GM23248 (cell line): Measurements from ENCODE around the gene ORMDL3. TPM values are rescaled to one million over a fixed set of nuclear protein-coding genes. Genes with fewer than 3 reads are reported as not detected.
"Not testable (repeated sequence)": the region's sequence is repeated elsewhere in the genome, so short reads cannot be mapped to it uniquely, and the experiment has no call there.

Experiments used
- DNase-seq: peaks from one replicate; pipeline ENCODE4 v3.0.0-alpha.2; 2015
- H2AFZ ChIP-seq: fragments of 200-600 bp; sonication (generic); 2 replicates; pipeline ENCODE4 v1.6.1; 2016; ENCODE audit warnings: antibody characterized with exemption
- H3F3A ChIP-seq: fragments of 200-600 bp; sonication (generic); 2 replicates; pipeline ENCODE4 v1.6.1; 2016; ENCODE audit warnings: mild to moderate bottlenecking, antibody characterized with exemption, mixed run types; ENCODE audit not compliant: insufficient read depth
- H3K27ac ChIP-seq: fragments of 200-600 bp; sonication (generic); 2 replicates; pipeline ENCODE4 v1.5.1; 2016; ENCODE audit warnings: mild to moderate bottlenecking
- H3K27me3 ChIP-seq: fragments of 200-600 bp; sonication (generic); replicated peaks from 2 replicates; pipeline ENCODE4 v1.6.1; 2016; ENCODE audit warnings: mild to moderate bottlenecking; ENCODE audit not compliant: insufficient read depth
- H3K36me3 ChIP-seq: fragments of 200-600 bp; sonication (generic); 2 replicates; pipeline ENCODE4 v1.6.1; 2016; ENCODE audit warnings: low read depth, mild to moderate bottlenecking
- H3K4me1 ChIP-seq: fragments of 200-600 bp; sonication (generic); 2 replicates; pipeline ENCODE4 v1.6.1; 2016; ENCODE audit warnings: mild to moderate bottlenecking; ENCODE audit not compliant: insufficient read depth
- H3K4me2 ChIP-seq: fragments of 200-600 bp; sonication (generic); one replicate; pipeline ENCODE4 v1.6.1; 2016; ENCODE audit warnings: mild to moderate bottlenecking; ENCODE audit not compliant: unreplicated experiment
- H3K4me3 ChIP-seq: fragments of 200-600 bp; sonication (generic); 2 replicates; pipeline ENCODE4 v1.5.1; 2016; ENCODE audit warnings: mild to moderate bottlenecking
- H3K79me2 ChIP-seq: fragments of 200-600 bp; sonication (generic); 2 replicates; pipeline ENCODE4 v1.6.1; 2016; ENCODE audit warnings: mild to moderate bottlenecking; ENCODE audit not compliant: insufficient read depth
- H3K9ac ChIP-seq: fragments of 200-600 bp; sonication (generic); 2 replicates; pipeline ENCODE4 v1.6.1; 2016; ENCODE audit warnings: mild to moderate bottlenecking
- H3K9me2 ChIP-seq: fragments of 200-600 bp; sonication (generic); 2 replicates; pipeline ENCODE4 v1.6.1; 2016; ENCODE audit warnings: mixed run types, mild to moderate bottlenecking, moderate library complexity; ENCODE audit not compliant: insufficient read depth
- H3K9me3 ChIP-seq: fragments of 200-600 bp; sonication (generic); one replicate; pipeline ENCODE4 v1.6.1; 2017; ENCODE audit warnings: low read depth
- H4K20me1 ChIP-seq: fragments of 200-600 bp; sonication (generic); 2 replicates; pipeline ENCODE4 v1.6.0; 2016; ENCODE audit not compliant: insufficient read depth
- EZH2 ChIP-seq: fragments of 200-600 bp; sonication (generic); IDR thresholded peaks from 2 replicates; pipeline ENCODE4 v1.6.1; 2018; ENCODE audit warnings: antibody characterized with exemption, mild to moderate bottlenecking; ENCODE audit not compliant: insufficient read depth, poor library complexity, severe bottlenecking
- EZH2phosphoT487 ChIP-seq: fragments of 200-600 bp; sonication (generic); IDR thresholded peaks from 2 replicates; pipeline ENCODE4 v1.6.1; 2018; ENCODE audit warnings: antibody characterized with exemption, moderate library complexity, mild to moderate bottlenecking, low read depth; ENCODE audit not compliant: insufficient read depth
- WGBS, 2 experiments: methylation state at CpG; one replicate each; pipeline ENCODE4 v1.1.6; 2015 to 2017; ENCODE audit warnings: low lambda C conversion rate in 2 of 2, low coverage in 1 of 2; ENCODE audit errors: missing lambda C conversion rate in 2 of 2; 5-methylcytosine and 5-hydroxymethylcytosine counted together
- in situ Hi-C: fragments of 300-500 bp; cut with MboI; formaldehyde crosslinking; loops from 2 replicates; pipeline ENCODE4 v1.15.0; 2020
- polyA plus RNA-seq: library from polyadenylated mRNA; unstranded; fragments of >200 nt; fragmentation: Nextera tagmentation; extraction: Ambion mirVana; gene quantifications from 2 replicates; pipeline ENCODE4 v1.2.1, GENCODE V29; 2016
- total RNA-seq: library from RNA; depleted of rRNA; stranded (reverse); fragments of >200 nt; shearing (Covaris generic); gene quantifications from 2 replicates; pipeline ENCODE4 v1.2.3, GENCODE V29; 2014

Gene ORMDL3
- total and polyA plus RNA-seq, 2 experiments from 2014 or later = 12.0 to 60.4 TPM

GRCh38 chr17:39903158-39903884 lies 24.1 kb downstream of the ORMDL3 start:
- 92 to 99% methylated on average over 4 of the region's 4 CpGs for WGBS, 2 experiments
- DNase-seq = no peak
- H3K9me3 ChIP-seq = no peaks in the 10 kb centered on the region
- no peak overlapping the region for H2AFZ ChIP-seq
- H3K4me2 ChIP-seq = no peak overlapping the region
- no peaks in the 10 kb centered on the region for H3K79me2 ChIP-seq
- no peaks in the 10 kb centered on the region for H3K9me2 ChIP-seq
- H3K36me3 ChIP-seq = no peaks in the 10 kb centered on the region
- H4K20me1 ChIP-seq = no peaks in the 10 kb centered on the region
- TF ChIP-seq EZH2phosphoT487 (no peak), EZH2 (no peak)
- no peaks in the 10 kb centered on the region for H3K4me1 ChIP-seq
- in situ Hi-C loops = no loop called here
- no peak overlapping the region for H3K9ac ChIP-seq
- H3K4me3 ChIP-seq = no peak overlapping the region
- H3K27ac ChIP-seq = no peak overlapping the region
- H3F3A ChIP-seq = no peaks in the 10 kb centered on the region
- no peaks in the 10 kb centered on the region for H3K27me3 ChIP-seq

GRCh38 chr17:39902027-39902426 lies 25.4 kb downstream of the ORMDL3 start:
- in situ Hi-C loops = not testable (repeated sequence)
- WGBS, 2 experiments = 89 to 95% methylated on average over 2 of the region's 2 CpGs

GRCh38 chr17:39899215-39899614 lies 28.2 kb downstream of the ORMDL3 start:
- no peak overlapping the region for H3K4me3 ChIP-seq
- no peak overlapping the region for H3K9ac ChIP-seq
- H3K4me1 ChIP-seq = no peaks in the 10 kb centered on the region
- no peak overlapping the region for H3K27ac ChIP-seq
- in situ Hi-C loops = no loop called here
- no peak overlapping the region for H3K4me2 ChIP-seq
- DNase-seq = no peak
- H3K9me2 ChIP-seq = no peaks in the 10 kb centered on the region
- H3F3A ChIP-seq = no peaks in the 10 kb centered on the region
- H3K79me2 ChIP-seq = no peaks in the 10 kb centered on the region
- H2AFZ ChIP-seq = no peak overlapping the region
- no peaks in the 10 kb centered on the region for H4K20me1 ChIP-seq
- H3K27me3 ChIP-seq = no peaks in the 10 kb centered on the region; the same call in 1 of the 2 replicates
- no peaks in the 10 kb centered on the region for H3K9me3 ChIP-seq
- no peak for TF ChIP-seq EZH2
- no peak for TF ChIP-seq EZH2phosphoT487
- no peaks in the 10 kb centered on the region for H3K36me3 ChIP-seq

More at GRCh38 chr17:39902027-39902426, 25.4 kb downstream of the ORMDL3 start:
- not testable (repeated sequence) for H3K4me1 ChIP-seq, H3F3A ChIP-seq, H3K4me3 ChIP-seq, H4K20me1 ChIP-seq, H3K36me3 ChIP-seq, H3K27me3 ChIP-seq, DNase-seq, H3K9me2 ChIP-seq, H3K4me2 ChIP-seq, H2AFZ ChIP-seq, H3K9me3 ChIP-seq, H3K79me2 ChIP-seq, H3K9ac ChIP-seq, H3K27ac ChIP-seq

GRCh38 chr17:39898088-39898487 lies 29.3 kb downstream of the ORMDL3 start:
- whole genome bisulfite sequencing, 2 experiments = 57 to 67% methylated on average over 4 of the region's 4 CpGs
- no peak for TF ChIP-seq EZH2phosphoT487
- TF ChIP-seq EZH2 = no peak
- Histone ChIP-seq H3K27ac (no peak overlapping the region), H2AFZ (no peak overlapping the region), H3F3A (no peaks in the 10 kb centered on the region), H4K20me1 (no peaks in the 10 kb centered on the region), H3K27me3 (no peaks in the 10 kb centered on the region; the same call in 1 of the 2 replicates), H3K9me3 (no peaks in the 10 kb centered on the region), H3K4me2 (no peak overlapping the region), H3K79me2 (no peaks in the 10 kb centered on the region), H3K9ac (no peak overlapping the region), H3K9me2 (no peaks in the 10 kb centered on the region), H3K36me3 (no peaks in the 10 kb centered on the region), H3K4me3 (no peak overlapping the region), H3K4me1 (no peaks in the 10 kb centered on the region)
- in situ Hi-C loops = no loop called here
- no peak for DNase-seq
